PC-9 (cell line): Measurements from ENCODE around the gene HSPA12A. TPM values are rescaled to one million over a fixed set of nuclear protein-coding genes. Genes with fewer than 3 reads are reported as not detected.

ENCODE experiments used
- BruUV-seq: library from RNA; stranded (reverse); fragments of 400-500 nt; replicated peaks from 2 replicates; lab custom pipeline; 2021; lab: Mats Ljungman, UMichigan
- CTCF ChIA-PET: fragments of 300-600 bp; sonication (Branson Sonifier 250); formaldehyde crosslinking; loops from one replicate; lab custom pipeline; 2022; ENCODE audit warnings: antibody characterized with exemption; lab: Charles Lee
- POLR2A ChIA-PET: fragments of 300-600 bp; sonication (Branson Sonifier 250); formaldehyde crosslinking; loops from one replicate; lab custom pipeline; 2022; ENCODE audit warnings: antibody characterized with exemption; ENCODE audit not compliant: unreplicated experiment; lab: Charles Lee
- DNase-seq, 2 experiments: peaks; one replicate each; pipeline versions ENCODE4 v3.0.0 to v3.0.0-alpha.2; 2015 to 2022; ENCODE audit warnings: mixed read lengths in 1 of 2
- H2AFZ ChIP-seq: fragments of 200-600 bp; sonication (generic); 2 replicates; pipeline ENCODE4 v1.8.1; 2017; ENCODE audit warnings: antibody characterized with exemption
- H3F3A ChIP-seq: fragments of 200-600 bp; sonication (generic); 2 replicates; pipeline ENCODE4 v1.8.1; 2017; ENCODE audit warnings: antibody characterized with exemption, mild to moderate bottlenecking, low read depth; ENCODE audit not compliant: insufficient read depth
- H3K27ac ChIP-seq: fragments of 200-600 bp; sonication (generic); 2 replicates; pipeline ENCODE4 v1.6.1; 2016; ENCODE audit warnings: mixed run types
- H3K27me3 ChIP-seq: fragments of 200-600 bp; sonication (generic); 2 replicates; pipeline ENCODE4 v1.6.1; 2016; ENCODE audit warnings: low read depth, mixed run types; ENCODE audit not compliant: insufficient read depth
- H3K36me3 ChIP-seq: fragments of 200-600 bp; sonication (generic); 2 replicates; pipeline ENCODE4 v1.6.1; 2016; ENCODE audit warnings: low read depth, mixed run types
- H3K4me1 ChIP-seq: fragments of 200-600 bp; sonication (generic); replicated peaks from 2 replicates; pipeline ENCODE4 v1.6.1; 2016; ENCODE audit warnings: mixed run types; ENCODE audit not compliant: insufficient read depth
- H3K4me2 ChIP-seq: fragments of 200-600 bp; sonication (generic); 2 replicates; pipeline ENCODE4 v1.6.1; 2017; ENCODE audit warnings: mixed run types
- H3K4me3 ChIP-seq: fragments of 200-600 bp; sonication (generic); 2 replicates; pipeline ENCODE4 v1.6.1; 2016; ENCODE audit warnings: mixed run types
- H3K79me2 ChIP-seq: fragments of 200-600 bp; sonication (generic); 2 replicates; pipeline ENCODE4 v1.6.1; 2017; ENCODE audit warnings: low read depth, mixed run types
- H3K9me2 ChIP-seq: fragments of 200-600 bp; sonication (generic); 2 replicates; pipeline ENCODE4 v1.8.1; 2017; ENCODE audit warnings: mild to moderate bottlenecking; ENCODE audit not compliant: insufficient read depth
- H3K9me3 ChIP-seq: fragments of 200-600 bp; sonication (generic); 2 replicates; pipeline ENCODE4 v1.8.1; 2016; ENCODE audit warnings: low read depth; ENCODE audit not compliant: insufficient read depth
- H4K20me1 ChIP-seq: fragments of 200-600 bp; sonication (generic); 2 replicates; pipeline ENCODE4 v1.8.1; 2017; ENCODE audit not compliant: insufficient read depth
- EZH2 ChIP-seq: fragments of 200-600 bp; sonication (generic); IDR thresholded peaks from 2 replicates; pipeline ENCODE4 v1.8.0; 2017; ENCODE audit warnings: antibody characterized with exemption, low read depth
- intact Hi-C: fragments of 100-400 bp; cut with micrococcal nuclease; formaldehyde crosslinking; loops from one replicate; pipeline ENCODE4 v1.10.0; 2022; ENCODE audit not compliant: unreplicated experiment
- total RNA-seq: library from RNA; stranded (reverse); gene quantifications from 2 replicates; pipeline ENCODE4 v1.2.3, GENCODE V29; 2021
- TF ChIP-seq, protein P1 (sequence below): fragments of 200-600 bp; sonication (generic); conservative IDR thresholded peaks from 2 replicates; pipeline ENCODE4 v1.6.1; 2017; ENCODE audit warnings: mixed run types, antibody characterized with exemption, mild to moderate bottlenecking, moderate library complexity

Gene HSPA12A
- total RNA-seq, 1 experiment from 2014 or later = 12.1 TPM

DNA sequence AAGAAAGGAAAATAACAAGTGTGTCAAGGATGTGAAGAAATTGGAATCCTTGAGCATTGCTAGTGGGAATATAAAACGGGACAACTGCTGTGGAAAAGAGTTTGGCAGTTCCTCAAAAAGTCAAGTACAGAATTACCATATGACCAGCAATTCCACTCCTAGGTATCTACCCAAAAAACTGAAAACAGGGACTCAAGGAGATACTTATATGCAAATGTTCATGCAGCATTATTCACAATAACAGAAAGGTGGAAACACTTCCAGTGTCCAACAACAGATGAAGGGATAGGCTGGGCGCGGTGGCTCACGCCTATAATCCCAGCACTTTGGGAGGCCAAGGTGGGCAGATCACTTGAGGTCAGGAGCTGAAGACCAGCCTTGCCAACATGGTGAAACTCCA is 33.5 kb downstream of the HSPA12A start:
- H3K27me3 ChIP-seq = no peaks in the 10 kb centered on the region
- H3K36me3 ChIP-seq = no peaks in the 10 kb centered on the region
- no peaks in the 10 kb centered on the region for H4K20me1 ChIP-seq
- H3K9me2 ChIP-seq = no peaks in the 10 kb centered on the region
- no peak overlapping the region for H3K4me3 ChIP-seq
- POLR2A ChIA-PET = no interaction called here
- CTCF ChIA-PET = no interaction called here
- no peak for TF ChIP-seq EZH2
- TF ChIP-seq, protein P1, sequence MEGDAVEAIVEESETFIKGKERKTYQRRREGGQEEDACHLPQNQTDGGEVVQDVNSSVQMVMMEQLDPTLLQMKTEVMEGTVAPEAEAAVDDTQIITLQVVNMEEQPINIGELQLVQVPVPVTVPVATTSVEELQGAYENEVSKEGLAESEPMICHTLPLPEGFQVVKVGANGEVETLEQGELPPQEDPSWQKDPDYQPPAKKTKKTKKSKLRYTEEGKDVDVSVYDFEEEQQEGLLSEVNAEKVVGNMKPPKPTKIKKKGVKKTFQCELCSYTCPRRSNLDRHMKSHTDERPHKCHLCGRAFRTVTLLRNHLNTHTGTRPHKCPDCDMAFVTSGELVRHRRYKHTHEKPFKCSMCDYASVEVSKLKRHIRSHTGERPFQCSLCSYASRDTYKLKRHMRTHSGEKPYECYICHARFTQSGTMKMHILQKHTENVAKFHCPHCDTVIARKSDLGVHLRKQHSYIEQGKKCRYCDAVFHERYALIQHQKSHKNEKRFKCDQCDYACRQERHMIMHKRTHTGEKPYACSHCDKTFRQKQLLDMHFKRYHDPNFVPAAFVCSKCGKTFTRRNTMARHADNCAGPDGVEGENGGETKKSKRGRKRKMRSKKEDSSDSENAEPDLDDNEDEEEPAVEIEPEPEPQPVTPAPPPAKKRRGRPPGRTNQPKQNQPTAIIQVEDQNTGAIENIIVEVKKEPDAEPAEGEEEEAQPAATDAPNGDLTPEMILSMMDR = no peak
- no peaks in the 10 kb centered on the region for H3K9me3 ChIP-seq
- DNase-seq = no peak
- intact Hi-C loops = no loop called here
- no peak overlapping the region for H2AFZ ChIP-seq
- no peaks in the 10 kb centered on the region for H3F3A ChIP-seq
- H3K4me1 ChIP-seq = no peaks in the 10 kb centered on the region
- H3K79me2 ChIP-seq = no peaks in the 10 kb centered on the region
- no peak overlapping the region for H3K27ac ChIP-seq
- BruUV-seq = no TSS peak
- H3K4me2 ChIP-seq = no peak overlapping the region

DNA sequence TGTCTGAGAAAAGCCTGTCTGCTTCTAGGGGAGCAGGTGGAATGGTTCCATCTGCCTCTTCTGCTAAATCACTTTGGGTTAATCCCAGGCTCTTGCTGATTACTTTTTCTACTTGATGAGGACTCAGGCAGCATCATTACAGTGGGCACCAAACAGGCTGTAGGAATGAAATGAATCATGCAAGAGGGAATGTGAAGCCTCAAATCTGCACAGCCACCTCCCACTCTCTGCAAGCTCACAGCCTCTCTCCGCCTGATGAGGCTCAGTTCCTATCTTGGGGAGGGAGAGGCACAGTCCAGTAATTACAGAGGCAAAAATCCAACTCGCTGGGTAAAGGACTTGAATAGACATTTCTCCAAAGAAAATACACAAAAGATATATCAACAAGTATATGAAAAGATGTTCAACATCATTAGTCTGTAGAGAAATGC is 34.0 kb downstream of the HSPA12A start:
- no TSS peak for BruUV-seq
- CTCF ChIA-PET = no interaction called here
- H3K36me3 ChIP-seq = no peaks in the 10 kb centered on the region
- no peaks in the 10 kb centered on the region for H4K20me1 ChIP-seq
- no peaks in the 10 kb centered on the region for H3K79me2 ChIP-seq
- no peaks in the 10 kb centered on the region for H3K4me1 ChIP-seq
- H3K9me3 ChIP-seq = no peaks in the 10 kb centered on the region
- H3K9me2 ChIP-seq = no peaks in the 10 kb centered on the region
- no peak for DNase-seq
- intact Hi-C loops = no loop called here
- H3K27me3 ChIP-seq = no peaks in the 10 kb centered on the region
- POLR2A ChIA-PET = no interaction called here
- TF ChIP-seq EZH2 = no peak
- TF ChIP-seq, protein P1 = no peak
- no peak overlapping the region for H2AFZ ChIP-seq
- no peak overlapping the region for H3K4me2 ChIP-seq
- no peaks in the 10 kb centered on the region for H3F3A ChIP-seq
- H3K27ac ChIP-seq = no peak overlapping the region
- no peak overlapping the region for H3K4me3 ChIP-seq

DNA sequence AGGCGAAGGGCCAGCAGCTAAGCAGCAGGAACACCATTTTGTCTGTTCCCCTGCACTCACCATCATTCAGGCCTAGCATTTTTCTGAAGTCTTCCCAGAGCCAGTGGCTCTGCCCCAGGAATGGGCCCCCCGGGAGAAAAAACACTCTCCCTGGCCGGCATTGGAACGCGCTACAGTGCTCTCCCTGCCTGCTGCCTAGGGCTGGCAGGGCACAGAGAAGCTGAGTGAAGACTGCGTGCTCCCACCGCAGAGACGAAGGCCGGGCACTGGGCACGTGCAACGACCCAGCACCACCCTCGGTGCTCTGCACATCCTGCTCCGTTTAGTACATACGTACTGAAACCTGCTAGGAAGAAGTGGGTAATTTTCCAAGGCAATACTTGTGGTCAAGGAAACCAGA is 34.4 kb downstream of the HSPA12A start:
- H3K36me3 ChIP-seq = no peaks in the 10 kb centered on the region
- no peak for DNase-seq
- intact Hi-C loops = no loop called here
- POLR2A ChIA-PET = no interaction called here
- CTCF ChIA-PET = no interaction called here
- no peak overlapping the region for H2AFZ ChIP-seq
- BruUV-seq = no TSS peak
- H4K20me1 ChIP-seq = no peaks in the 10 kb centered on the region
- H3K79me2 ChIP-seq = no peaks in the 10 kb centered on the region
- no peaks in the 10 kb centered on the region for H3F3A ChIP-seq
- no peaks in the 10 kb centered on the region for H3K9me2 ChIP-seq
- no peaks in the 10 kb centered on the region for H3K27me3 ChIP-seq
- no peak overlapping the region for H3K4me3 ChIP-seq
- TF ChIP-seq, protein P1 = no peak
- no peak for TF ChIP-seq EZH2
- no peaks in the 10 kb centered on the region for H3K4me1 ChIP-seq
- H3K9me3 ChIP-seq = no peaks in the 10 kb centered on the region
- no peak overlapping the region for H3K4me2 ChIP-seq
- no peak overlapping the region for H3K27ac ChIP-seq
